Left ventricle myocardium inferior (tissue), 1 donor: Measurements from ENCODE around the gene SLC9A8. TPM values are rescaled to one million over a fixed set of nuclear protein-coding genes. Genes with fewer than 3 reads are reported as not detected.

Source experiments
- DNase-seq: peaks from one replicate; pipeline ENCODE4 v3.0.0-alpha.2; 2020
- H3K27ac ChIP-seq: fragments of 200-600 bp; replicated peaks from 2 replicates; pipeline ENCODE4 v1.8.0; 2021
- H3K27me3 ChIP-seq: fragments of 200-600 bp; 2 replicates; pipeline ENCODE4 v1.8.0; 2021; ENCODE audit warnings: low read depth
- H3K36me3 ChIP-seq: fragments of 200-600 bp; 2 replicates; pipeline ENCODE4 v1.8.0; 2021
- H3K4me1 ChIP-seq: fragments of 200-600 bp; 2 replicates; pipeline ENCODE4 v1.8.0; 2021
- H3K4me3 ChIP-seq: fragments of 200-600 bp; 2 replicates; pipeline ENCODE4 v1.8.0; 2021; ENCODE audit warnings: mild to moderate bottlenecking, moderate library complexity
- H3K9me3 ChIP-seq: fragments of 200-600 bp; replicated peaks from 2 replicates; pipeline ENCODE4 v1.8.0; 2021
- CTCF ChIP-seq: fragments of 200-600 bp; IDR thresholded peaks from 2 replicates; pipeline ENCODE4 v1.8.0; 2021; ENCODE audit warnings: antibody characterized with exemption, mild to moderate bottlenecking, borderline replicate concordance
- intact Hi-C: fragments of 100-400 bp; cut with micrococcal nuclease; formaldehyde crosslinking; loops from one replicate; pipeline ENCODE4 v1.11.0; 2022
- total RNA-seq: library from RNA; stranded (reverse); fragmentation: NEBNext Ultra II Directional; extraction: Animal tissue kit (Norgen Biotek cat#: 25700); gene quantifications from one replicate; pipeline ENCODE4 v1.2.1, GENCODE V29; 2021
- donor health status: DM: no; HTN: yes; CAD: no; lungs with severe emphysema.

Gene SLC9A8
- total RNA-seq, 1 donor from 2014 or later, result 4.6 TPM

GRCh38 chr20:49919461-49919860 lies 106.8 kb downstream of the SLC9A8 start:
- DNase-seq, result no peak
- no peaks in the 10 kb centered on the region for H3K27me3 ChIP-seq
- H3K9me3 ChIP-seq, result no peaks in the 10 kb centered on the region
- H3K27ac ChIP-seq, result no peak overlapping the region
- H3K36me3 ChIP-seq, result no peaks in the 10 kb centered on the region
- H3K4me1 ChIP-seq, result peaks cover 28% of the 10 kb centered on the region
- no peak for TF ChIP-seq CTCF
- intact Hi-C loops, result no loop called here
- H3K4me3 ChIP-seq, result no peak overlapping the region

DNA sequence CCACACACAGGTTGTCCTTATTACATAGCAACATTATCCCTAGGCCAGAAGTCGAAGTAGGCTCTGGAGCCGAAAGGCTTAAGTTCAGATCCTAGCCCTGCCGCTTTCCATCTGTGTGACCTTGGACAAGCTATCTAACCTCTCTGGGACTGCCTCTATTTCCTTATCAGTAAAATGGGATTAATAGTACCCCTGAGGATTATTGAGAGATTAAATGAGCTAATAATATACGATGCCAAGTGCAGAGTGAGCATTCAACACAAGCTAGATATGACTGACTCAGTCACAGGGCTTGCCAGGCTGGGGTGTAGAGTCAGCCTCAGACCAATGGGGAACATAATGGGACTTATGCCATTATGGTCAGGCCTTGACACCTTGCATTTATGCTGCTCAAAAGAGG lies 111.6 kb downstream of the SLC9A8 start:
- H3K9me3 ChIP-seq, result no peaks in the 10 kb centered on the region
- intact Hi-C loops, result loop anchor here (10.0 kb wide), 1 partner anchor 309 kb away; no protein-coding TSS in a partner anchor
- no peak for TF ChIP-seq CTCF
- no peak overlapping the region for H3K4me3 ChIP-seq
- DNase-seq, result no peak
- H3K27ac ChIP-seq, result no peak overlapping the region
- H3K36me3 ChIP-seq, result no peaks in the 10 kb centered on the region
- no peaks in the 10 kb centered on the region for H3K27me3 ChIP-seq
- no peaks in the 10 kb centered on the region for H3K4me1 ChIP-seq

DNA sequence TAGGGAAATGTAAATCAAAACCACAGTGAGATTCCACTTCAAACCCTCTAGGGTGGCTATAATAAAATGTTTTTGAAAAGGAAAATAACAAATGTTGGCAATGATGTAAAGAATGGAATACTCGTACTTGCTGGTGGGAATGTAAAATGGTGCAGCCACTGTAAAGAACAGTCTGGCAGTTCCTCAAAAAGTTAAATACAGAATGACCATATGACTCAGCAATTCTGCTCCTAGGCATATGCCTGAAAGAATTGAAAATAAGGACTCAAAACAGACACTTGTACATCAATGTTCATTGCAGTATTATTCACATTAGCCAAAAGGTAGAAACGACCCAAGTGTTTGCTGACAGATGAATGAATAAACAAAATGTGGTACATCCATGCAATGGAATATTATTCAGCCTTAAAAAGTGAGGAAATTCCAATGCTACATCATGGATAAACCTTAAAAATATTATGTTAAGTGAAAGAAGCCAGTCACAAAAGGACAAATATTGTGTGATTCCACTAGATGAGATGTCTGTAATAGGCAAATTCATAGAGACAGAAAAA lies 113.3 kb downstream of the SLC9A8 start:
- no peak for TF ChIP-seq CTCF
- Histone ChIP-seq H3K4me1 (no peaks in the 10 kb centered on the region), H3K4me3 (no peak overlapping the region), H3K36me3 (no peaks in the 10 kb centered on the region), H3K27me3 (no peaks in the 10 kb centered on the region), H3K9me3 (no peaks in the 10 kb centered on the region), H3K27ac (no peak overlapping the region)
- intact Hi-C loops, result loop anchor here (10.0 kb wide), 1 partner anchor 311 kb away; no protein-coding TSS in a partner anchor
- no peak for DNase-seq

DNA sequence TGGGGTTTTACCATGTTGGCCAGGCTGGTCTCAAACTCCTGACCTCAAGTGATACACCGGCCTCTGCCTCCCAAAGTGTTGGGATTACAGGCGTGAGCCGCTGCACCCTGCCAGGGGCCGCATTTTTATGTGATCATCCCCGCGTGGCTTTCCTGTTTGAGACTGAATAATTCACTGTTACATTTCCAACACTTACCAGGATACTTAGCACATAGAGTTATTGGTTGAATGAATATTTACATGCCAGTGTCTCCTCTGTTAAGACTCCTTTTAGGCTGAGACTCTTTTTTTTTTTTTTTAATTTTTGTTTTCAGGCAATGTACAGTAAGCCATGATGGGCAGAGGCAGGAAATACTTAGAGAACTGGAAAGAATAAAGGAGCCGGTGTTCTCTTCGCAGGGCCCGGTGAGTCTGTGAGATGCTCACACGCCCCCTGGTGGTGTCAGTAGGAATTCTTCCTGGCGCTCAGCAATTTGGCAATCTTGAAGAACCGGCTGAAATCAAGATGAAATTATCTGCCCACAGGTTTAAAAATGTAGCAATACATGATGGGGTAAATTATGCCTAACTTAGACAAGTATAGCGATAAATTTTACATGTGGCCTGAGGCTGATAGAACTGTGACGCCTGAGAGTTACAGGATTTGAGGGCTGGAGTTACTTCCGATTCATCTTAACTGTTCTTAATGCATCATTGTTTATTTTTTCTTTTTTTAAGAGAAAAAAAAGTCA lies 115.9 kb downstream of the SLC9A8 start:
- intact Hi-C loops, result loop anchor here (10.0 kb wide), 1 partner anchor 314 kb away; no protein-coding TSS in a partner anchor
- H3K4me3 ChIP-seq, result no peak overlapping the region

DNA sequence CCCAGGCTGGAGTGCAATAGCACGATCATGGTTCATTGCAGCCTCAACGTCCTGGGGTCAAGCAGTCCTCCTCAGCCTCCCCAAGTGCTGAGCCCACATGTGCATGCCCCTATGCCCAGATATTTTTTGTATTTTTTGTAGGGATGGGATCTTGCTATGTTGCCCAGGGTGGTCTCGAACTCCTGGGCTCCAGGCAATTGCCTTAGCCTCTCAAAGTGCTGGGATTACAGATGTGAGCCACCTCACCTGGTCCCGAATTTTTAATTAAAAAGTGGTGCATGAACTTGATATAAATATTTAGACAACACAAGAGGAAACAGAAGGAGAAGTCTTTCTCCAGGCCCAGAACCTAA lies 116.5 kb downstream of the SLC9A8 start:
- Histone ChIP-seq H3K4me3 (no peak overlapping the region), H3K9me3 (no peaks in the 10 kb centered on the region), H3K4me1 (no peaks in the 10 kb centered on the region), H3K27ac (no peak overlapping the region), H3K27me3 (no peaks in the 10 kb centered on the region), H3K36me3 (no peaks in the 10 kb centered on the region)
- DNase-seq, result no peak
- TF ChIP-seq CTCF, result no peak
- intact Hi-C loops, result loop anchor here (10.0 kb wide), 1 partner anchor 314 kb away; no protein-coding TSS in a partner anchor

More for the DNA sequence above, 115.9 kb downstream of the SLC9A8 start:
- no peaks in the 10 kb centered on the region for H3K36me3 ChIP-seq
- H3K27me3 ChIP-seq, result no peaks in the 10 kb centered on the region
- peak; percentile 72 for DNase-seq
- TF ChIP-seq CTCF, result peak; percentile 97
- H3K4me1 ChIP-seq, result no peaks in the 10 kb centered on the region
- H3K9me3 ChIP-seq, result no peaks in the 10 kb centered on the region
- no peak overlapping the region for H3K27ac ChIP-seq
